AG09319 (cell line): Measurements from ENCODE around the gene FAM120B.

Experiments used
- DNase-seq: peaks from one replicate; pipeline ENCODE4 v3.0.0-alpha.2; 2010; ENCODE audit warnings: low read depth; ENCODE audit errors: extremely low read depth
- TF ChIP-seq, protein P1 (sequence below): IDR thresholded peaks from 2 replicates; pipeline ENCODE4 v1.5.1; 2011; ENCODE audit warnings: low read depth, mild to moderate bottlenecking, inconsistent platforms, low read length, moderate library complexity

The FAM120B gene

GRCh38 chr6:170273191-170273590, 33.4 kb upstream of the FAM120B start:
- TF ChIP-seq, protein P1, sequence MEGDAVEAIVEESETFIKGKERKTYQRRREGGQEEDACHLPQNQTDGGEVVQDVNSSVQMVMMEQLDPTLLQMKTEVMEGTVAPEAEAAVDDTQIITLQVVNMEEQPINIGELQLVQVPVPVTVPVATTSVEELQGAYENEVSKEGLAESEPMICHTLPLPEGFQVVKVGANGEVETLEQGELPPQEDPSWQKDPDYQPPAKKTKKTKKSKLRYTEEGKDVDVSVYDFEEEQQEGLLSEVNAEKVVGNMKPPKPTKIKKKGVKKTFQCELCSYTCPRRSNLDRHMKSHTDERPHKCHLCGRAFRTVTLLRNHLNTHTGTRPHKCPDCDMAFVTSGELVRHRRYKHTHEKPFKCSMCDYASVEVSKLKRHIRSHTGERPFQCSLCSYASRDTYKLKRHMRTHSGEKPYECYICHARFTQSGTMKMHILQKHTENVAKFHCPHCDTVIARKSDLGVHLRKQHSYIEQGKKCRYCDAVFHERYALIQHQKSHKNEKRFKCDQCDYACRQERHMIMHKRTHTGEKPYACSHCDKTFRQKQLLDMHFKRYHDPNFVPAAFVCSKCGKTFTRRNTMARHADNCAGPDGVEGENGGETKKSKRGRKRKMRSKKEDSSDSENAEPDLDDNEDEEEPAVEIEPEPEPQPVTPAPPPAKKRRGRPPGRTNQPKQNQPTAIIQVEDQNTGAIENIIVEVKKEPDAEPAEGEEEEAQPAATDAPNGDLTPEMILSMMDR: no peak
- DNase-seq: no peak

DNA sequence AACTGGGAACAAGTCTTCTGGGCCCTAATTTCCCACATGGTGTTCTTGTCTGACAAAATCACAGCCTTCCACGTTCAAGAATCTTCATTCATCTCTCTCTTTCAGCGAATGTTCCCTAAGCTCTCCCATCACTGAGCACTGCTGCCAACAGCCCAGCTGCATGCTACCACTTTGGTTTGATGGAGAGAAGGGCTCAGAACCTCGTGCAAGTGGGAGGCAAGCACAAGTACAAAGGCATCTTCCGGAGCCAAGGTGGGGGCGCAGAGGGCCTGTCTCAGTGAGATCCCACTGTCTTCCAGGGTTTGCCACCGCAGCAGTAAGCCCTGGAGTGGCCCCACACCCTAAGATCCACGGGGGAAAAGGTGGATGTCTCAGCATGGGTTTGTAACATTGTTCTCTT, 32.9 kb upstream of the FAM120B start:
- no peak for DNase-seq
- TF ChIP-seq, protein P1: no peak

- DNase-seq: no peak
- TF ChIP-seq, protein P1: no peak
Measured at GRCh38 chr6:170274713-170275560, 31.6 kb upstream of the FAM120B start.

GRCh38 chr6:170276369-170277057, 30.0 kb upstream of the FAM120B start:
- TF ChIP-seq, protein P1: no peak

GRCh38 chr6:170277893-170278742, 28.4 kb upstream of the FAM120B start:
- no peak for DNase-seq
- TF ChIP-seq, protein P1: no peak

More at GRCh38 chr6:170276369-170277057, 30.0 kb upstream of the FAM120B start:
- DNase-seq: no peak

GRCh38 chr6:170278743-170279094, 27.8 kb upstream of the FAM120B start:
- TF ChIP-seq, protein P1: no peak
- DNase-seq: no peak
